Mesothelial cell of epicardium (in vitro differentiated cells): ENCODE data around the gene TOB1. TPM values are rescaled to one million over a fixed set of nuclear protein-coding genes. Genes with fewer than 3 reads are reported as not detected.

Experiments
- DNase-seq, 2 experiments: peaks; one replicate each; pipeline ENCODE4 v3.0.0; 2021; ENCODE audit warnings: low spot score in 2 of 2; ENCODE audit not compliant: unreplicated experiment in 2 of 2
- H3K27ac Mint-ChIP-seq: 2 replicates; pipeline ENCODE4 v1.8.0; 2021; ENCODE audit warnings: mixed read lengths
- H3K27me3 Mint-ChIP-seq: 2 replicates; pipeline ENCODE4 v1.8.0; 2021; ENCODE audit warnings: low read depth, mixed read lengths
- H3K36me3 Mint-ChIP-seq: 2 replicates; pipeline ENCODE4 v1.8.0; 2021; ENCODE audit warnings: mixed read lengths
- H3K4me1 Mint-ChIP-seq: 2 replicates; pipeline ENCODE4 v1.8.0; 2021; ENCODE audit warnings: mixed read lengths
- H3K4me3 Mint-ChIP-seq: 2 replicates; pipeline ENCODE4 v1.8.0; 2021; ENCODE audit warnings: mild to moderate bottlenecking, moderate library complexity, mixed read lengths
- H3K9me3 Mint-ChIP-seq: 2 replicates; pipeline ENCODE4 v1.8.0; 2021; ENCODE audit warnings: mixed read lengths
- CTCF ChIP-seq: fragments of 200-600 bp; sonication (generic); IDR thresholded peaks from one replicate; pipeline ENCODE4 v1.5.0; 2021; ENCODE audit warnings: antibody characterized with exemption; ENCODE audit not compliant: unreplicated experiment
- total RNA-seq: library from RNA; stranded (reverse); gene quantifications from 3 replicates; pipeline ENCODE4 v1.2.1, GENCODE V29; 2021

TOB1 gene
- total RNA-seq, 1 donor from 2014 or later, result 29.4 TPM

DNA sequence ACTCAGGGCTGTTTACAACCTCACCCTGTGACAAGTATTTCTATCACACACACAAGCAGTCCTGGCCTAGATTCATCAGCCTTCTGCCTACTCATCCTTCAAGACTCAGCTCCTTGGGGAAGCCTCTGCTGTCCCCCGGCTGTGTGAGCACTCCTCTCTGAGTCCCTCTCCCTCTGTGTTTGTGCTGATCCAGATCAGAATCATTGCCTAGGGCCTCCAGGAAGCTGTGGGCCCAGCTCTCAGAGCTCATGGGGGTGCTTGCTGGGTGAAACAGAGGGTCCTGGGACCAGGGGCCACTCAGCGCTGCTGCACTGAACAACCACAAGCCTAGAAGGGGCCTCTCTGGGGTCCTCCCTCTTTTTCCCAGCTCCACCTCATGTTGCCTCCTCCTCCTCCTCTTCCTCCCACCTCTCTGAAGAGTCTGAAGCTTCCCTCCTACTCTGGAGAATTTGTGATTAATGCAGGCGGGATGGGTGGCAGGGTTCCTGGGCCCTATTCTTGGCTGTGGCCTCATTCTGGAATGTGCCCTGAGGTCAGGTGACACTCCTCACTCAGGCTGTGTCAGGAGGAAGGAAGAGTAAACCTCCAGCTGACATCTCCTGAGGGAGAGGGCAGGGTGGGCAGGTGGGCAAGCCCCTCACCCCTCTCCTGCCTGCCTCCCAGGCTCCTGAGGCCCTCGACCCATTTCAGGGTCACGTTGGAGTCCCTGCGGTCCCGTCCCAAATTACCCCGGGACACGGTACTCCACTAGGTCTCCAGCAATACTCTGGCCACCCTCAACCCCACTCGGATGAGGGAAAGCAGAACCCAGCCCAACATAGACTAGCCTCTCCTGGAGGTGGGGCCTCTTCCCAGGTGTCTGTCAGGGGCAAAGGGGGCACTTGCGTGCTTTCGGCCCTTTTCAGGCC lies 20.7 kb downstream of the TOB1 start:
- TF ChIP-seq CTCF, result no peak
- Mint-ChIP-seq H3K4me1 (peaks cover 27% of the 10 kb centered on the region), H3K9me3 (no peaks in the 10 kb centered on the region), H3K27me3 (no peaks in the 10 kb centered on the region), H3K4me3 (no peak overlapping the region), H3K36me3 (no peaks in the 10 kb centered on the region), H3K27ac (peak overlapping the region; percentile 82)
- no peak for DNase-seq

GRCh38 chr17:50844117-50844700 lies 21.9 kb downstream of the TOB1 start:
- DNase-seq, result no peak
- H3K27ac Mint-ChIP-seq, result no peak overlapping the region

DNA sequence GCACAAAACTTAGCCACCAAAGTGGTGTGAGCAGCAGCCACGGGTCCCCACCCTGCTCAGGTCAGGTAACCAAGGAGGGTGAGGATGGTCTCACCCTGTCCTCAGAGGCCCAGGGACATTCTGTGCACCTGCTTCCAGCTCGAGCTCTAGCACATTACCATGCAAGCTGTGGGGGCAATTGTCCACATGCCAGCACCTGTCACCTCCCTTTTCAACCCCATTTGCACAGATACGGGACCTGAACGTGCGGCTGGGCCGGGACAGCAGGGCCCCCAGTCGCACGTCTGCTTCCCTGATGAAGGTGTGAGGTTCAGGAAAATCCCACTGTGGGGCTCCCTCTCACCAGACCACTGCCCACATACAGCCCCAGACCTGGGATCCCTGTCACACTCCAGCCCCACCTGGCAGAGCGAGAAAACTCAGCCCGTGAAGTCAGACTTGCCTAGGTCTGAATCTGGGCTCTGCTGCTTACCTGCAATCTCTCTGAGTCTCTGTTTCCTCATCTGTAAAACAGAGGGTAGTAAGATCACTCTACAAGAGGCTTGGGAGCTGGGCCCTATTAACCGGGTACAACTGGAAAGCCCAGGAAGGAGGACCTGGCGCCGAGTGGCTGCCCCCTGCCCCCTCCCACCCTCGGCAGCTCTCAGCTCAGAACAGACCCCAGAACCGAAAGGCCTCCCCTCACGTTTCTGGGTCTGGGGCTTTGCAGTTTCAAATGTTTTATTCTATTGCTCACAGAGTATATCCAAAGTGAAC lies 22.8 kb downstream of the TOB1 start:
- H3K27ac Mint-ChIP-seq, result no peak overlapping the region
- H3K9me3 Mint-ChIP-seq, result no peaks in the 10 kb centered on the region
- no peak for TF ChIP-seq CTCF
- H3K4me1 Mint-ChIP-seq, result peaks cover 27% of the 10 kb centered on the region
- DNase-seq, result no peak
- H3K4me3 Mint-ChIP-seq, result no peak overlapping the region
- no peaks in the 10 kb centered on the region for H3K36me3 Mint-ChIP-seq
- H3K27me3 Mint-ChIP-seq, result no peaks in the 10 kb centered on the region

More at GRCh38 chr17:50844117-50844700, 21.9 kb downstream of the TOB1 start:
- no peaks in the 10 kb centered on the region for H3K36me3 Mint-ChIP-seq
- no peak for TF ChIP-seq CTCF
- peaks cover 27% of the 10 kb centered on the region for H3K4me1 Mint-ChIP-seq
- H3K9me3 Mint-ChIP-seq, result no peaks in the 10 kb centered on the region
- no peaks in the 10 kb centered on the region for H3K27me3 Mint-ChIP-seq
- no peak overlapping the region for H3K4me3 Mint-ChIP-seq

DNA sequence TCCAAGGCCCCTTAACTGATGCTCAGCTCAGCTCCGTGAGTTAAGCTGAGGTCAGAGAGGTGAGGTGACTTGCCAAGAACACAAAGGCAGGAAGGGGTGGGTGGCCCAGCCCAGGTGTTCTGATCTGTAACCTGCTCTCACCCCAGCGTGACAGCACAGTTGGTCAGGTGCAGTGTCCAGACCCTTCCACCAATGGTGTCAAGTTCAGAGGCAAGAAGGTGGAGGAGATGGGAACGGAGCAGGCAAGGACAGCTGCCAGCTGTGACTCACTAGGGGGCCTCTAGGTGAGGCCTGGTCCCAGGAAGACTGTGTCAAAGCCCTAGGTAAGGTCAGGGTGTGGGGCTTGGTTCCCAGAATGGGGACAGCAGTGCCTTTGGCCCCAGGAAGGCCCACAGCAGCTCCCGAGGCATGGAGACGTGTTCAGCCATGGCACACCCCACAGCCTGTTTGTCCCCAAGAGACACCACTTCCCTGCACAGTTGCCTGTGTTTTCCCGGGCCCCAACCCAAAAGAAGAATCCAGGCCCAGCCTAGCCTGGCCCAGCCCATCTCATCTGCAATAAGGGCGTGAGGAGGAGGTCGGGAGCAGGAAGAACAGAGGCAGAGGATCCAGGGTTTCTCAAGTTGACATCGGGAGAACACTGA lies 23.5 kb downstream of the TOB1 start:
- no peak for DNase-seq
- no peak for TF ChIP-seq CTCF

DNA sequence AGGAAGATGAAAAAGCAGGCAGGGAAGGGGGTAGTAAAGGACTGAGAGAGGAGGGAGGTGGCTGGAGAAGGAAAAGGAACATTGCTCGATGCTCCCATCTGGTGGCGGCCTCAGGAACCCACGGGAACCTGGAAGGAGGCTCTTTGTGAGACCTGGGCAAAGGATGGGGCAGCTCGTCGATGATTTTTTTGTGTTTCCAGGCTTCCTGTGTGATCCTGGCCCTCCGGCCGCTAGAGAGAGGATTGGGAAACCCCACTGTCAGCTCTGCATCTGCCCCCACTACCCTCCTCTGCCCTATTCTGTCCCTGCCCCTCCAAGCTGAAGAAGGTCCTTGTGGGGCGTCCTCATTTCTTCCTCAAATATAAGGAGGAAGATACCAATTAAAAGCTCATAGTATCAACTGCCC lies 24.2 kb downstream of the TOB1 start:
- peak in 1 of 2 experiments; percentile 82 for DNase-seq
- H3K9me3 Mint-ChIP-seq, result no peaks in the 10 kb centered on the region
- H3K27ac Mint-ChIP-seq, result peak overlapping the region; percentile 44
- H3K36me3 Mint-ChIP-seq, result no peaks in the 10 kb centered on the region
- no peaks in the 10 kb centered on the region for H3K27me3 Mint-ChIP-seq
- H3K4me3 Mint-ChIP-seq, result no peak overlapping the region
- peak; percentile 64 for TF ChIP-seq CTCF
- H3K4me1 Mint-ChIP-seq, result peaks cover 27% of the 10 kb centered on the region

More for the DNA sequence above, 23.5 kb downstream of the TOB1 start:
- Mint-ChIP-seq H3K27me3 (no peaks in the 10 kb centered on the region), H3K27ac (no peak overlapping the region), H3K4me3 (no peak overlapping the region), H3K36me3 (no peaks in the 10 kb centered on the region), H3K4me1 (peaks cover 27% of the 10 kb centered on the region), H3K9me3 (no peaks in the 10 kb centered on the region)
